Thoracic aorta (tissue), 2 donors: ENCODE results near the gene TM9SF1. TPM values are rescaled to one million over a fixed set of nuclear protein-coding genes. Genes with fewer than 3 reads are reported as not detected.

Experiments used
- ATAC-seq: fragments of 150-250 bp; one replicate; pipeline ENCODE4 v1.8.0; 2017; ENCODE audit warnings: low read depth; ENCODE audit not compliant: insufficient number of reproducible peaks, low FRiP score
- DNase-seq: peaks from one replicate; pipeline ENCODE4 v3.0.0-alpha.2; 2020; ENCODE audit warnings: low spot score
- H3K27ac ChIP-seq, 2 donors: fragments of 200-600 bp; sonication (generic); 1 replicate in 1 of 2; 2 replicates in 1 of 2; pipeline ENCODE4 v1.5.1; 2016; ENCODE audit warnings: mild to moderate bottlenecking in 2 of 2, moderate library complexity in 2 of 2
- H3K27me3 ChIP-seq: fragments of 200-600 bp; sonication (generic); replicated peaks from 2 replicates; pipeline ENCODE4 v1.6.0; 2016; ENCODE audit warnings: mild to moderate bottlenecking; ENCODE audit not compliant: insufficient read depth
- H3K36me3 ChIP-seq: fragments of 200-600 bp; sonication (generic); one replicate; pipeline ENCODE4 v1.5.1; 2016
- H3K4me1 ChIP-seq, 2 donors: fragments of 200-600 bp; sonication (generic); 1 replicate in 1 of 2; 2 replicates in 1 of 2; pipeline versions ENCODE4 v1.5.1 to v1.6.0; 2016; ENCODE audit warnings: low read depth in 2 of 2, mild to moderate bottlenecking in 1 of 2; ENCODE audit not compliant: control insufficient read depth in 1 of 2
- H3K4me3 ChIP-seq: fragments of 200-600 bp; sonication (generic); 2 replicates; pipeline ENCODE4 v1.5.1; 2016; ENCODE audit warnings: mild to moderate bottlenecking
- H3K9me3 ChIP-seq: fragments of 200-600 bp; sonication (generic); 2 replicates; pipeline ENCODE4 v1.5.1; 2016
- CTCF ChIP-seq: fragments of 200-600 bp; sonication (generic); IDR thresholded peaks from one replicate; pipeline ENCODE4 v1.5.1; 2019; ENCODE audit warnings: antibody characterized with exemption
- total RNA-seq, 2 donors: library from RNA; depleted of rRNA; stranded (reverse); fragments of >200 nt; gene quantifications; one replicate each; pipeline versions ENCODE4 v1.1.0 to v1.2.3, GENCODE V29; 2016

The TM9SF1 gene
- total RNA-seq, 2 donors from 2014 or later: 51.8 to 81.9 TPM

- H3K27me3 ChIP-seq: no peaks in the 10 kb centered on the region
- H3K4me3 ChIP-seq: peak within 1 kb of the TSS; percentile 92
- H3K27ac ChIP-seq: peak within 1 kb of the TSS; percentile 87 to 88
- TF ChIP-seq CTCF: no peak
- peaks cover 22% of the 10 kb centered on the region for H3K36me3 ChIP-seq
- peaks cover 18 to 36% of the 10 kb centered on the region in 2 donors for H3K4me1 ChIP-seq
- DNase-seq (peak; percentile 88), ATAC-seq (peak; percentile 65)
- H3K9me3 ChIP-seq: no peaks in the 10 kb centered on the region
These were observed 48.7 kb downstream of the TM9SF1 start, which contains the start of gene PSME2 for GRCh38 chr14:24146453-24146977. Gene PSME2, minus strand, starts transcription at chr14:24146610. Its CDS starts 29 bp downstream, at chr14:24146581.

GRCh38 chr14:24145690-24146452 is 49.4 kb downstream of the TM9SF1 start:
- Histone ChIP-seq H3K4me1 (peaks cover 18 to 36% of the 10 kb centered on the region in 2 donors), H3K27me3 (no peaks in the 10 kb centered on the region), H3K4me3 (peak overlapping the region; percentile 92), H3K9me3 (no peaks in the 10 kb centered on the region), H3K36me3 (peaks cover 16% of the 10 kb centered on the region), H3K27ac (peak overlapping the region; percentile 72 to 87)
- TF ChIP-seq CTCF: no peak
- DNase-seq (no peak), ATAC-seq (no peak)

GRCh38 chr14:24145219-24145618 is 50.0 kb downstream of the TM9SF1 start:
- Histone ChIP-seq H3K9me3 (no peaks in the 10 kb centered on the region), H3K4me1 (peaks cover 18 to 36% of the 10 kb centered on the region in 2 donors), H3K36me3 (peaks cover 12% of the 10 kb centered on the region), H3K4me3 (peak overlapping the region; percentile 92), H3K27me3 (no peaks in the 10 kb centered on the region), H3K27ac (peak overlapping the region; percentile 72 to 87)
- DNase-seq: no peak
- ATAC-seq: no peak
- TF ChIP-seq CTCF: no peak

- Histone ChIP-seq H3K27me3 (no peaks in the 10 kb centered on the region), H3K27ac (no peak overlapping the region), H3K4me1 (peaks cover 20 to 44% of the 10 kb centered on the region in 2 donors), H3K4me3 (no peak overlapping the region), H3K9me3 (no peaks in the 10 kb centered on the region), H3K36me3 (peaks cover 6% of the 10 kb centered on the region)
- DNase-seq: no peak
- ATAC-seq: no peak
- TF ChIP-seq CTCF: no peak
These were observed 50.8 kb downstream of the TM9SF1 start for GRCh38 chr14:24144451-24144850.

- Histone ChIP-seq H3K27ac (no peak overlapping the region), H3K36me3 (peaks cover 9% of the 10 kb centered on the region), H3K4me1 (peaks cover 21 to 38% of the 10 kb centered on the region in 2 donors), H3K4me3 (no peak overlapping the region), H3K27me3 (no peaks in the 10 kb centered on the region), H3K9me3 (no peaks in the 10 kb centered on the region)
- DNase-seq: no peak
- no peak for ATAC-seq
- TF ChIP-seq CTCF: no peak
These were observed 51.7 kb downstream of the TM9SF1 start for GRCh38 chr14:24143511-24143910.
